Suprapubic skin (tissue), 3 donors: ENCODE data around the gene FUOM.

Experiments used
- CTCF ChIP-seq, 2 donors: fragments of 200-600 bp in 1 of 2; fragments of 450-650 bp in 1 of 2; sonication (generic) in 1 of 2; IDR thresholded peaks; one replicate each; pipeline ENCODE4 v1.5.1; 2016 to 2019; ENCODE audit warnings: antibody characterized with exemption in 2 of 2, mild to moderate bottlenecking in 1 of 2, moderate library complexity in 1 of 2
- POLR2A ChIP-seq, 2 donors: fragments of 450-650 bp; IDR thresholded peaks; one replicate each; pipeline ENCODE4 v1.6.1; 2017; ENCODE audit warnings: antibody characterized with exemption in 2 of 2, mild to moderate bottlenecking in 2 of 2, moderate library complexity in 2 of 2

GRCh38 chr10:133358925-133359310 lies 1.1 kb upstream of the FUOM start:
- no peak for TF ChIP-seq CTCF (IDR thresholded peaks at IDR 0.05)
- no peak for TF ChIP-seq POLR2A (IDR thresholded peaks at IDR 0.05)
